LNCaP clone FGC (cell line): ENCODE results near the gene TNFRSF8.

Source experiments
- DNase-seq: peaks from one replicate; pipeline ENCODE4 v3.0.0-alpha.2; 2011; ENCODE audit warnings: low read depth
- H3K4me3 ChIP-seq: 2 replicates; pipeline ENCODE4 v1.5.1; 2011; ENCODE audit warnings: mild to moderate bottlenecking, low read depth, low read length, control low read depth
- TF ChIP-seq, protein P1 (sequence below): IDR thresholded peaks from 2 replicates; pipeline ENCODE4 v1.5.1; 2012; ENCODE audit warnings: mild to moderate bottlenecking; ENCODE audit not compliant: control insufficient read depth, insufficient read depth; ENCODE audit errors: extremely low read depth

The TNFRSF8 gene

GRCh38 chr1:12166834-12167492 is 103.9 kb downstream of the TNFRSF8 start, which contains the start of gene TNFRSF1B:
TSS of gene TNFRSF1B (plus strand) at chr1:12166991. CDS start at chr1:12167092, 101 bp downstream.
- peak within 1 kb of the TSS; percentile 34 for H3K4me3 ChIP-seq
- TF ChIP-seq, protein P1, sequence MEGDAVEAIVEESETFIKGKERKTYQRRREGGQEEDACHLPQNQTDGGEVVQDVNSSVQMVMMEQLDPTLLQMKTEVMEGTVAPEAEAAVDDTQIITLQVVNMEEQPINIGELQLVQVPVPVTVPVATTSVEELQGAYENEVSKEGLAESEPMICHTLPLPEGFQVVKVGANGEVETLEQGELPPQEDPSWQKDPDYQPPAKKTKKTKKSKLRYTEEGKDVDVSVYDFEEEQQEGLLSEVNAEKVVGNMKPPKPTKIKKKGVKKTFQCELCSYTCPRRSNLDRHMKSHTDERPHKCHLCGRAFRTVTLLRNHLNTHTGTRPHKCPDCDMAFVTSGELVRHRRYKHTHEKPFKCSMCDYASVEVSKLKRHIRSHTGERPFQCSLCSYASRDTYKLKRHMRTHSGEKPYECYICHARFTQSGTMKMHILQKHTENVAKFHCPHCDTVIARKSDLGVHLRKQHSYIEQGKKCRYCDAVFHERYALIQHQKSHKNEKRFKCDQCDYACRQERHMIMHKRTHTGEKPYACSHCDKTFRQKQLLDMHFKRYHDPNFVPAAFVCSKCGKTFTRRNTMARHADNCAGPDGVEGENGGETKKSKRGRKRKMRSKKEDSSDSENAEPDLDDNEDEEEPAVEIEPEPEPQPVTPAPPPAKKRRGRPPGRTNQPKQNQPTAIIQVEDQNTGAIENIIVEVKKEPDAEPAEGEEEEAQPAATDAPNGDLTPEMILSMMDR: no peak
- DNase-seq: no peak

GRCh38 chr1:12167493-12168429 is 104.7 kb downstream of the TNFRSF8 start:
- TF ChIP-seq, protein P1: no peak
- DNase-seq: no peak
- H3K4me3 ChIP-seq: no peak overlapping the region

DNA sequence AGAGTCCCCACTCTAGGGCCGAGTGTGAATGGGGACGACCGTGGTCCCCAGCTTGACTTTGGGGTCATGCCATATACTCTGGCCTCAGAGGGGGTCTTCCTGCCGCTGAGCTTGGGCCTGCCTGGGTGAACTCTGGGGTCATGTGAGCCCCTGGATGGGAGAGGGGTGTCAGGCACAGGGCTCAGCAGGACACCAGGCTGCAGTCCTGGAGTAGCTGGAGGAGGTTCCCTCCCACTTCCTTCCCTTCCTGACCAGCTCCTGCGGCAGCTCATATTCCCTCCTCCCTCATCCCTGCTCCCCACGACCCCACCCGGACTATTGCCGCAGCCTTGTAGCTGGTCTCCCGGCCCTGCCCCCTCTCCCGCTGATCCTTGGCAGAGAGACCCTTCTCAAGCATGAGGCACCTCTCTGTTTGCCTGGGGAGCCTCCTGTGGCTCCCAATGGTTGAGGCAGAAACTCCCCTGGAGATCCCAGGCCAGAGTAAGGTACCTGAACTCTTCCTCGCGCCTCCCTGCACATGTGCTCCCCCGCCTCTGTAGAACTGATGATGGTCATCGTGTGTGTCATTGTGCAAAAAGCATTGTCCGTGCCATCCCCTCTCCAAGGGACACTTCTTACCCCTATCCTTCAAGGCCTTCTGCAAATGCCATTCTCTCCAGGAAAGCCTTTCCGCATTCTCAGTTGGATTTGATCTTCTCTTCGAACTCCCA is 105.5 kb downstream of the TNFRSF8 start:
- H3K4me3 ChIP-seq: no peak overlapping the region
- TF ChIP-seq, protein P1: no peak

DNA sequence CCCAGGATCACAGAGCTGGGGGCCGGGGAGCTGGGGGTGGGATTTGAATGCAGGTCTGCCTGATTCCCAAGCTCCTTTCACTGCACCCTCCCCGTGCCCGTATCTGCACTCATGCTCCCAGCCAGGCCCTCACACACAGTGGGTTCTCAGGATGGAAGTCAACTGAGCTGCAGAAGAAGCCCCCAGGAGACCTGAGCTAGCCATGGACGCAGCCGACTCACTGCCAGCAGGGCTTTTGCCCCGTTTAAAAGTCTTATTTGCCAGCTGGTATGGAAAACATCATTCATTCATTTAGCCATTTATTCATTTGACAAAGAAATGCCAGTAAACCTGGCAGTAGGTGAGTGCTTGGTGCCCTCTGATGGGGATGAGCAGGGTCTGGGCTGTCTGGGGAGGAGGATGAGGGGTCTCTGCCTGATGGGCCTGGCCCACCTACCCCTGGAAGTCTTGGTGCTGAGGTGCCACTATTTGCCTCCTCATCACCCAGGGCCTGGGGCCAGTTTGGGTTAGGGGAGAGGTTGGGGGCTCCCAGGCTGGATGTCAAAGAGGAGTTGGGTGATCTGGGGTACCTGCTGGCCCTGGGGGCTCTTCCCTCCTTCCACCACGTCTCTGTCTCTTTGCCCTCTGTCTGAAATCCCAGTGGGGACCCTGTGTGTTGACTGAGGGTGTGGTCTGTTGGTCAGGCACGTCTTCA is 106.5 kb downstream of the TNFRSF8 start:
- TF ChIP-seq, protein P1: no peak
- H3K4me3 ChIP-seq: no peak overlapping the region
- DNase-seq: no peak

More for the DNA sequence above, 105.5 kb downstream of the TNFRSF8 start:
- no peak for DNase-seq

DNA sequence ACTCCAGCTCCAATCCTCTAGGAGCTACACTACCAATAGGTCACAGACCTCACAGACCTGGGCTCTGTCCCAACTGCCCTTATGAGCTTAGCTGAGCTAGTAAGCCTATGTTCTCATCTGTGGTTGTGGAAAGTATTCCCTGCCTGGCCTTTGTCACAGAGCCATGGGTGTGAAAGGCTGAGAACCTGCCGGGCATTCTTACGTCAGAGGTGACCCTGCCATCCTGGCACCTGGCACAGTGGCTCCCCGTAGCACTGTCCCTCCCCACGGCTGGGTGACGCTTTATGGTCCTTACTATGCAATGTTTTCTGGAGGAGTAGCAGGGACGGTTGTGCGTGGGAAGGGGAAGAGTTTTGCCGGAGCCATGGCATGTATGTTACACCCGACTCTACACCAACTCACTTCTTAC is 107.2 kb downstream of the TNFRSF8 start:
- H3K4me3 ChIP-seq: no peak overlapping the region
- TF ChIP-seq, protein P1: no peak
- DNase-seq: no peak
